SK-MEL-5 (cell line): Measurements from ENCODE around the gene HSD17B10. TPM values are rescaled to one million over a fixed set of nuclear protein-coding genes. Genes with fewer than 3 reads are reported as not detected.

ENCODE experiments used
- DNase-seq: peaks from one replicate; pipeline ENCODE4 v3.0.0-alpha.2; 2016; ENCODE audit warnings: low read depth, low spot score
- in situ Hi-C: cut with HindIII; loops from 2 replicates; pipeline ENCODE4 v1.10.0; 2016; ENCODE audit warnings: low sequenced_read_pairs, high pct_unique_total_duplicates, low pct_unique_long_range_greater_than_20kb
- small RNA-seq, 2 experiments: library from RNA; depleted of rRNA; stranded (forward); fragments of <200 nt; gene quantifications; one replicate each; pipeline ENCODE3, GENCODE V24; 2014
- total RNA-seq: library from RNA; depleted of rRNA; stranded (reverse); fragments of >200 nt; shearing (Covaris generic); gene quantifications from 2 replicates; pipeline ENCODE4 v1.2.3, GENCODE V29; 2014; rRNA removed

The HSD17B10 gene
- total RNA-seq, 1 experiment from 2014 or later: 140 TPM

- in situ Hi-C loops: no loop called here
- DNase-seq: no peak
Measured at GRCh38 chrX:53383376-53384076, 50.6 kb downstream of the HSD17B10 start.

Small RNA genes lying within 50 kb of the gene (small RNA-seq; reads per million reads assigned to genes)
- gene MIR6857 (0 to 0.10 reads per million in 2 experiments), gene VTRNA3-1P (0 to 0.05 reads per million in 2 experiments)

Other genes with a start within 250 kb of the HSD17B10 start
- gene KDM5C, start 209.2 kb downstream of the HSD17B10 start, total RNA-seq: 46.7 and 61.9 TPM in 2 replicates
- 6.3 and 8.4 TPM in 2 replicates for gene IQSEC2, start 152.8 kb downstream of the HSD17B10 start, total RNA-seq
- 14.0 and 19.6 TPM in 2 replicates for gene SMC1A, start 11.7 kb downstream of the HSD17B10 start, total RNA-seq
- gene RIBC1, start 11.5 kb downstream of the HSD17B10 start, total RNA-seq: 0.43 and 0.98 TPM in 2 replicates